OCI-LY1 (cell line): ENCODE results near the gene B3GAT1.

Experiments
- CTCF ChIP-seq: fragments of 200-600 bp; sonication (generic), shearing (Covaris generic); IDR thresholded peaks from 2 replicates; pipeline ENCODE4 v1.5.1; 2017; ENCODE audit warnings: mild to moderate bottlenecking, antibody characterized with exemption, low read length, moderate library complexity, mixed read lengths
- EZH2 ChIP-seq: fragments of 200-600 bp; sonication (generic), shearing (Covaris generic); IDR thresholded peaks from 2 replicates; pipeline ENCODE4 v1.8.0; 2017; ENCODE audit warnings: borderline replicate concordance, mixed run types, mild to moderate bottlenecking, antibody characterized with exemption, low read length, moderate library complexity, mixed read lengths

DNA sequence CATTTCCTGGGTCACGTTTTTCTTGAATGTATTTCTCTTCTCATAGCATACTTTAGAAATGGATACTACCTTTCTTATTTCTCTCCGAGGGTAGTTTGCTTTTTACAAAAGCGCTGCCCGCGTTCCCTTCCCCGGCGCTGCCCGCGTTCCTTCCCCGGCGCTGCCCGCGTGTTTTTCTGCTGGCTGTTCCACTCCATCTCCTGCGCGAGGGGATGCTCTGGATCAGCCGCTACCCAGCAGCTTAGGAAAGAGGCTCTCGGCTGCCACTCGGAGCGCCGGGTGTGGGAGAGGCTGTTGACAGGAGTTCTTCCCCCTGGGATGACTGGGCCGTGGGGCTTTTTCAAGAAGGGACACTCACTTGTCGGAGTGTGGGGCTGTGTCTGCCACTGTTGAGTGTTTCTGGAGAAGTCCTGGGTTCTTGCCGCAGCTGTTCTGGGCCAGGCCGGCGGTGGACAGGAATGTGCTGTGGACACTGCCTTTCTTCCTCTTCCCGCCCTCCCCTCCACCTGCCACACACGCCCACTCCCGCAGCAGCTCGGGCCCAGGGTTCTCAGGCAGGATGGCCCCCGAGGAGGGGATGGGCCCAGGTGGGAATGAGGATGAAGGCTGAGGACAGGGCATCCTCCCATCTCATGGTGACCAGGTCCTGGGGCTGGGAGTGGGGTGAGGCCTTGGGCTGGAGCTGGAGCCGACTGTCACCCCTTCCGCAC is 49.7 kb downstream of the B3GAT1 start:
- TF ChIP-seq CTCF (no peak), EZH2 (no peak)
